ENCODE data around the gene BRPF1. TPM values are rescaled to one million over a fixed set of nuclear protein-coding genes. Genes with fewer than 3 reads are reported as not detected.

The BRPF1 gene
- polyA plus RNA-seq, 1 of the 3 experiments (the other 2 are of a cell fraction) = 13.0 TPM

- Histone ChIP-seq H3K9ac (peak overlapping the region; percentile 82), H3K9me2 (no peaks in the 10 kb centered on the region), H2AFZ (ENCODE audit: low read depth) (peak overlapping the region; percentile 96; the same call in 1 of the 2 replicates), H3K27me3 (ENCODE audit: insufficient read depth) (no peaks in the 10 kb centered on the region), H3K27ac (ENCODE audit: low read depth in 2 of 2, low read length in 1 of 2) (no peak overlapping the region), H3K9me3 (no peaks in the 10 kb centered on the region), H4K20me1 (ENCODE audit: insufficient read depth) (no peaks in the 10 kb centered on the region), H3K79me2 (ENCODE audit: insufficient read depth) (peaks cover 3% of the 10 kb centered on the region; the same call in 1 of the 2 replicates), H3K36me3 (replicated peaks in 1 of 2; ENCODE audit: control insufficient read depth in 1 of 2, insufficient read depth in 2 of 2, low read length in 1 of 2) (peaks cover 0 to 2% of the 10 kb centered on the region in 2 experiments), H3K4me3 (ENCODE audit: low read depth in 2 of 2, low read length in 1 of 2) (peak overlapping the region; percentile 64 to 95), H3K4me1 (ENCODE audit: control insufficient read depth in 1 of 2, insufficient read depth in 2 of 2, low read depth in 1 of 2, low read length in 1 of 2) (peaks cover 6 to 14% of the 10 kb centered on the region in 2 experiments; a peak in 1 of 4 replicates), H3K4me2 (peak overlapping the region; percentile 100), H3F3A (replicated peaks; ENCODE audit: insufficient read depth) (peaks cover 4% of the 10 kb centered on the region)
- ChIA-PET CTCF (no interaction called here), POLR2A (interaction anchor here (0.5 to 3.7 kb wide), 5 partner anchors 12 to 132 kb away, joined by 3 to 20 read pairs (median 4); partner anchors contain the start of genes ARPC4 and OGG1)
- no peak for TF ChIP-seq FOXM1 (IDR thresholded peaks at IDR 0.05; ENCODE audit: low read depth)
- TF ChIP-seq USF1 (IDR thresholded peaks at IDR 0.05; ENCODE audit: borderline replicate concordance, low read depth) = no peak
- no peak for TF ChIP-seq EP300 (IDR thresholded peaks at IDR 0.05; ENCODE audit: borderline replicate concordance in 1 of 2, low read depth in 1 of 2, low read length in 1 of 2)
- TF ChIP-seq GATA2 (CRISPR knock-in tag; IDR thresholded peaks at IDR 0.05) = no peak
- TF ChIP-seq CHD2 (IDR thresholded peaks at IDR 0.05; ENCODE audit: low read length, partially characterized antibody) = no peak
- TF ChIP-seq MEF2A (IDR thresholded peaks at IDR 0.05; ENCODE audit: borderline replicate concordance, low read depth) = no peak
- no peak for TF ChIP-seq EZH2phosphoT487 (IDR thresholded peaks at IDR 0.05; ENCODE audit: borderline replicate concordance, low read depth)
- no peak for TF ChIP-seq RFX5 (IDR thresholded peaks at IDR 0.05; ENCODE audit: low read length)
- TF ChIP-seq FOSL2 (IDR thresholded peaks at IDR 0.05; ENCODE audit: borderline replicate concordance, low read depth) = no peak
- TF ChIP-seq TCF12 (IDR thresholded peaks at IDR 0.05) = no peak
- no peak for TF ChIP-seq JUND (IDR thresholded peaks at IDR 0.05)
- no peak for TF ChIP-seq SMC3 (IDR thresholded peaks at IDR 0.05; ENCODE audit: low read depth, low read length)
- TF ChIP-seq RAD21 (IDR thresholded peaks at IDR 0.05; ENCODE audit: low read length) = no peak
- no peak for TF ChIP-seq IRF3 (IDR thresholded peaks at IDR 0.05; ENCODE audit: low read depth, low read length)
- TF ChIP-seq, protein P1, sequence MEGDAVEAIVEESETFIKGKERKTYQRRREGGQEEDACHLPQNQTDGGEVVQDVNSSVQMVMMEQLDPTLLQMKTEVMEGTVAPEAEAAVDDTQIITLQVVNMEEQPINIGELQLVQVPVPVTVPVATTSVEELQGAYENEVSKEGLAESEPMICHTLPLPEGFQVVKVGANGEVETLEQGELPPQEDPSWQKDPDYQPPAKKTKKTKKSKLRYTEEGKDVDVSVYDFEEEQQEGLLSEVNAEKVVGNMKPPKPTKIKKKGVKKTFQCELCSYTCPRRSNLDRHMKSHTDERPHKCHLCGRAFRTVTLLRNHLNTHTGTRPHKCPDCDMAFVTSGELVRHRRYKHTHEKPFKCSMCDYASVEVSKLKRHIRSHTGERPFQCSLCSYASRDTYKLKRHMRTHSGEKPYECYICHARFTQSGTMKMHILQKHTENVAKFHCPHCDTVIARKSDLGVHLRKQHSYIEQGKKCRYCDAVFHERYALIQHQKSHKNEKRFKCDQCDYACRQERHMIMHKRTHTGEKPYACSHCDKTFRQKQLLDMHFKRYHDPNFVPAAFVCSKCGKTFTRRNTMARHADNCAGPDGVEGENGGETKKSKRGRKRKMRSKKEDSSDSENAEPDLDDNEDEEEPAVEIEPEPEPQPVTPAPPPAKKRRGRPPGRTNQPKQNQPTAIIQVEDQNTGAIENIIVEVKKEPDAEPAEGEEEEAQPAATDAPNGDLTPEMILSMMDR (IDR thresholded peaks at IDR 0.05) = no peak
- no peak for TF ChIP-seq POLR2AphosphoS5 (IDR thresholded peaks at IDR 0.05; ENCODE audit: low read depth, low read length)
- no peak for TF ChIP-seq TAF1 (IDR thresholded peaks at IDR 0.05; ENCODE audit: borderline replicate concordance, low read depth, low read length)
- 82% methylated on average over 5 of the region's 5 CpGs for WGBS (ENCODE audit: low lambda C conversion rate)
- no peak for DNase-seq
These were observed 37.5 kb downstream of the BRPF1 start for GRCh38 chr3:9769012-9769411.
